WTC11 (cell line): Measurements from ENCODE around the gene PRKAR1B. TPM values are rescaled to one million over a fixed set of nuclear protein-coding genes. Genes with fewer than 3 reads are reported as not detected.

Experiments used
- ATAC-seq: fragments of 200-7000 bp; cut with Tn5 transposase; 2 replicates; pipeline ENCODE4 v1.10.0; 2021; ENCODE audit warnings: mild to moderate bottlenecking, moderate library complexity
- CTCF ChIA-PET: fragments of 300-600 bp; sonication (Branson Sonifier 250); formaldehyde crosslinking; loops from one replicate; lab custom pipeline; 2021; ENCODE audit warnings: antibody characterized with exemption; lab: Charles Lee
- POLR2A ChIA-PET: fragments of 350-600 bp; sonication (Branson Sonifier 250); formaldehyde crosslinking; loops from one replicate; lab custom pipeline; 2021; ENCODE audit warnings: antibody characterized with exemption; lab: Charles Lee
- DNase-seq: peaks from one replicate; pipeline ENCODE4 v3.0.0; 2021; ENCODE audit warnings: low spot score
- H3K27ac Mint-ChIP-seq: 2 replicates; pipeline ENCODE4 v1.8.0; 2021; ENCODE audit warnings: mixed read lengths
- H3K27me3 Mint-ChIP-seq: 2 replicates; pipeline ENCODE4 v1.8.0; 2021; ENCODE audit warnings: low read depth, mild to moderate bottlenecking, moderate library complexity, mixed read lengths
- H3K36me3 Mint-ChIP-seq: 2 replicates; pipeline ENCODE4 v1.8.0; 2021; ENCODE audit warnings: mixed read lengths
- H3K4me1 Mint-ChIP-seq: 2 replicates; pipeline ENCODE4 v1.8.0; 2022; ENCODE audit warnings: mixed read lengths
- H3K4me3 Mint-ChIP-seq: 2 replicates; pipeline ENCODE4 v1.8.0; 2021; ENCODE audit warnings: mild to moderate bottlenecking, moderate library complexity, mixed read lengths
- H3K9me3 Mint-ChIP-seq: 2 replicates; pipeline ENCODE4 v1.8.0; 2021; ENCODE audit warnings: mixed read lengths
- CREB1 ChIP-seq: sonication (generic); formaldehyde crosslinking; IDR thresholded peaks from 2 replicates; pipeline ENCODE4 v1.8.0; 2023; ENCODE audit warnings: mild to moderate bottlenecking, missing genetic modification reagents
- ETV6 ChIP-seq: sonication (generic); formaldehyde crosslinking; IDR thresholded peaks from 2 replicates; pipeline ENCODE4 v1.8.1; 2022; ENCODE audit warnings: mild to moderate bottlenecking, missing genetic modification reagents
- HMGXB4 ChIP-seq: sonication (generic); formaldehyde crosslinking; IDR thresholded peaks from 2 replicates; pipeline ENCODE4 v1.8.1; 2023; ENCODE audit warnings: mild to moderate bottlenecking, moderate library complexity, missing genetic modification reagents
- JAZF1 ChIP-seq: fragments of 250-450 bp; sonication (Bioruptor Pico); IDR thresholded peaks from 2 replicates; pipeline ENCODE4 v1.9.0; 2021; ENCODE audit warnings: moderate library complexity, mild to moderate bottlenecking, inconsistent platforms
- MYBL2 ChIP-seq: sonication (generic); formaldehyde crosslinking; IDR thresholded peaks from 2 replicates; pipeline ENCODE4 v1.8.1; 2023; ENCODE audit warnings: mild to moderate bottlenecking, moderate library complexity, missing genetic modification reagents
- NR1H2 ChIP-seq: sonication (generic); formaldehyde crosslinking; IDR thresholded peaks from 2 replicates; pipeline ENCODE4 v1.9.0; 2021; ENCODE audit warnings: mild to moderate bottlenecking, moderate library complexity, missing genetic modification reagents
- SP1 ChIP-seq: sonication (generic); formaldehyde crosslinking; conservative IDR thresholded peaks from 2 replicates; pipeline ENCODE4 v1.8.1; 2022; ENCODE audit warnings: missing genetic modification reagents
- TEAD4 ChIP-seq: sonication (generic); formaldehyde crosslinking; IDR thresholded peaks from 2 replicates; pipeline ENCODE4 v1.8.0; 2022; ENCODE audit warnings: mild to moderate bottlenecking, missing genetic modification reagents
- USF1 ChIP-seq: sonication (generic); formaldehyde crosslinking; IDR thresholded peaks from 2 replicates; pipeline ENCODE4 v1.8.0; 2022; ENCODE audit warnings: mild to moderate bottlenecking, missing genetic modification reagents
- USF2 ChIP-seq: sonication (generic); formaldehyde crosslinking; IDR thresholded peaks from 2 replicates; pipeline ENCODE4 v1.8.1; 2023; ENCODE audit warnings: mild to moderate bottlenecking, missing genetic modification reagents, moderate library complexity
- ZNF219 ChIP-seq: sonication (generic); formaldehyde crosslinking; IDR thresholded peaks from 2 replicates; pipeline ENCODE4 v1.8.0; 2023; ENCODE audit warnings: missing genetic modification reagents, mild to moderate bottlenecking, borderline replicate concordance
- ZNF281 ChIP-seq: sonication (generic); formaldehyde crosslinking; IDR thresholded peaks from 2 replicates; pipeline ENCODE4 v1.8.0; 2023; ENCODE audit warnings: mild to moderate bottlenecking, missing genetic modification reagents
- ZNF396 ChIP-seq: fragments of 250-450 bp; sonication (Bioruptor Pico); IDR thresholded peaks from 2 replicates; pipeline ENCODE4 v1.8.0; 2021; ENCODE audit warnings: mild to moderate bottlenecking, moderate library complexity, borderline replicate concordance
- total RNA-seq: library from RNA; stranded (reverse); gene quantifications from 3 replicates; pipeline ENCODE4 v1.2.3, GENCODE V29; 2021
- TF ChIP-seq, protein P1 (sequence below): sonication (generic); formaldehyde crosslinking; IDR thresholded peaks from 2 replicates; pipeline ENCODE4 v1.8.0; 2023; ENCODE audit warnings: missing genetic modification reagents, mild to moderate bottlenecking, borderline replicate concordance
- TF ChIP-seq, protein P2 (sequence below): fragments of 250-450 bp; sonication (Bioruptor Pico); conservative IDR thresholded peaks from 2 replicates; pipeline ENCODE4 v1.9.0; 2021; ENCODE audit warnings: mild to moderate bottlenecking
- TF ChIP-seq, protein P3 (sequence below): sonication (generic); formaldehyde crosslinking; IDR thresholded peaks from 2 replicates; pipeline ENCODE4 v1.8.0; 2022; ENCODE audit warnings: mild to moderate bottlenecking, missing genetic modification reagents
- TF ChIP-seq, protein P4 (sequence below): sonication (generic); formaldehyde crosslinking; IDR thresholded peaks from 2 replicates; pipeline ENCODE4 v1.8.0; 2023; ENCODE audit warnings: missing genetic modification reagents
- TF ChIP-seq, protein P5 (sequence below): sonication (generic); formaldehyde crosslinking; conservative IDR thresholded peaks from 2 replicates; pipeline ENCODE4 v1.8.1; 2022; ENCODE audit warnings: mild to moderate bottlenecking, missing genetic modification reagents

Gene PRKAR1B
- total RNA-seq, 1 experiment from 2014 or later, result 43.6 TPM

- TF ChIP-seq TEAD4 (CRISPR knock-in tag) (no peak), ZNF219 (CRISPR knock-in tag) (no peak)
- TF ChIP-seq, protein P1, sequence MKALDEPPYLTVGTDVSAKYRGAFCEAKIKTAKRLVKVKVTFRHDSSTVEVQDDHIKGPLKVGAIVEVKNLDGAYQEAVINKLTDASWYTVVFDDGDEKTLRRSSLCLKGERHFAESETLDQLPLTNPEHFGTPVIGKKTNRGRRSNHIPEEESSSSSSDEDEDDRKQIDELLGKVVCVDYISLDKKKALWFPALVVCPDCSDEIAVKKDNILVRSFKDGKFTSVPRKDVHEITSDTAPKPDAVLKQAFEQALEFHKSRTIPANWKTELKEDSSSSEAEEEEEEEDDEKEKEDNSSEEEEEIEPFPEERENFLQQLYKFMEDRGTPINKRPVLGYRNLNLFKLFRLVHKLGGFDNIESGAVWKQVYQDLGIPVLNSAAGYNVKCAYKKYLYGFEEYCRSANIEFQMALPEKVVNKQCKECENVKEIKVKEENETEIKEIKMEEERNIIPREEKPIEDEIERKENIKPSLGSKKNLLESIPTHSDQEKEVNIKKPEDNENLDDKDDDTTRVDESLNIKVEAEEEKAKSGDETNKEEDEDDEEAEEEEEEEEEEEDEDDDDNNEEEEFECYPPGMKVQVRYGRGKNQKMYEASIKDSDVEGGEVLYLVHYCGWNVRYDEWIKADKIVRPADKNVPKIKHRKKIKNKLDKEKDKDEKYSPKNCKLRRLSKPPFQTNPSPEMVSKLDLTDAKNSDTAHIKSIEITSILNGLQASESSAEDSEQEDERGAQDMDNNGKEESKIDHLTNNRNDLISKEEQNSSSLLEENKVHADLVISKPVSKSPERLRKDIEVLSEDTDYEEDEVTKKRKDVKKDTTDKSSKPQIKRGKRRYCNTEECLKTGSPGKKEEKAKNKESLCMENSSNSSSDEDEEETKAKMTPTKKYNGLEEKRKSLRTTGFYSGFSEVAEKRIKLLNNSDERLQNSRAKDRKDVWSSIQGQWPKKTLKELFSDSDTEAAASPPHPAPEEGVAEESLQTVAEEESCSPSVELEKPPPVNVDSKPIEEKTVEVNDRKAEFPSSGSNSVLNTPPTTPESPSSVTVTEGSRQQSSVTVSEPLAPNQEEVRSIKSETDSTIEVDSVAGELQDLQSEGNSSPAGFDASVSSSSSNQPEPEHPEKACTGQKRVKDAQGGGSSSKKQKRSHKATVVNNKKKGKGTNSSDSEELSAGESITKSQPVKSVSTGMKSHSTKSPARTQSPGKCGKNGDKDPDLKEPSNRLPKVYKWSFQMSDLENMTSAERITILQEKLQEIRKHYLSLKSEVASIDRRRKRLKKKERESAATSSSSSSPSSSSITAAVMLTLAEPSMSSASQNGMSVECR (CRISPR knock-in tag), result no peak
These were observed 46.0 kb upstream of the PRKAR1B start (continued) for GRCh38 chr7:772861-773621.

GRCh38 chr7:772392-772791, 45.3 kb upstream of the PRKAR1B start:
- no peak for DNase-seq
- Mint-ChIP-seq H3K4me3 (no peak overlapping the region), H3K36me3 (peaks cover 23% of the 10 kb centered on the region), H3K27me3 (no peaks in the 10 kb centered on the region), H3K4me1 (no peaks in the 10 kb centered on the region), H3K9me3 (no peaks in the 10 kb centered on the region), H3K27ac (no peak overlapping the region)
- CTCF ChIA-PET, result interaction anchor here (0.7 to 2.0 kb wide), 3 partner anchors 14 to 450 kb away, joined by 4 to 5 read pairs (median 5); no protein-coding TSS in a partner anchor
- ATAC-seq, result no peak
- POLR2A ChIA-PET, result interaction anchor here (0.7 kb wide), 1 partner anchor 163 kb away, joined by 3 read pairs; no protein-coding TSS in a partner anchor
- no peak for TF ChIP-seq ZNF396 (CRISPR knock-in tag)
- TF ChIP-seq HMGXB4 (CRISPR knock-in tag), result no peak
- no peak for TF ChIP-seq NR1H2
- no peak for TF ChIP-seq USF1
- TF ChIP-seq ZNF281, result no peak
- TF ChIP-seq, protein P2, sequence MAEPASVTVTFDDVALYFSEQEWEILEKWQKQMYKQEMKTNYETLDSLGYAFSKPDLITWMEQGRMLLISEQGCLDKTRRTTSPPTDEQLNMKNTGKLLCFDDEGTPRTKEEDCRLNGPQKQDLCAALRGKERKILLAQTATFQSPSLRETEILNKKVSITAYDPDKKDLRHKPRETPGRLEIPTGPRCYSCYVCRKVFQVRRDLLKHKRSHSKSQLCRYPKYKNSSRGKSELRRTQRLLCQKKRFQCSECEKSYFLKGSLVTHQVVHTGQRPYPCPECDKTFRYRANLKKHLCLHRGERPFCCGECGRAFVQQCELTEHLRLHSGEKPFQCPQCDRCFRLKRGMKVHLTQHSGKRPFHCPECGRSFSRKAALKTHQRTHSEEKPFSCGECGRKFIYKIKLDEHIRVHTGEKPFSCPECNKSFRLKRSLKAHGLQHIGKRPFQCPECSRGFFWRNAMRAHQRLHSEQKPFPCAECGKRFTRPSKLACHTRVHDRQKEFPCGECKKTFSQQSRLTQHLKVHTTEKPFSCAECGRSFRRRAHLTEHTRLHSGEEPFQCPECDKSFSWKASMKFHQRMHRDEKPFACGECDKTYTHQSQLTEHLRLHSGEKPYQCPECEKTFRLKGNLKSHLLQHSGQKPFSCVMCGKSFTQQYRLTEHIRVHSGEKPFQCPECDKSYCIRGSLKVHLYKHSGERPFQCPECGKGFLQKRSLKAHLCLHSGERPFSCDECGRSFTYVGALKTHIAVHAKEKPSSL (CRISPR knock-in tag), result no peak
- no peak for TF ChIP-seq SP1 (CRISPR knock-in tag)
- TF ChIP-seq CREB1 (CRISPR knock-in tag), result no peak
- TF ChIP-seq, protein P3, sequence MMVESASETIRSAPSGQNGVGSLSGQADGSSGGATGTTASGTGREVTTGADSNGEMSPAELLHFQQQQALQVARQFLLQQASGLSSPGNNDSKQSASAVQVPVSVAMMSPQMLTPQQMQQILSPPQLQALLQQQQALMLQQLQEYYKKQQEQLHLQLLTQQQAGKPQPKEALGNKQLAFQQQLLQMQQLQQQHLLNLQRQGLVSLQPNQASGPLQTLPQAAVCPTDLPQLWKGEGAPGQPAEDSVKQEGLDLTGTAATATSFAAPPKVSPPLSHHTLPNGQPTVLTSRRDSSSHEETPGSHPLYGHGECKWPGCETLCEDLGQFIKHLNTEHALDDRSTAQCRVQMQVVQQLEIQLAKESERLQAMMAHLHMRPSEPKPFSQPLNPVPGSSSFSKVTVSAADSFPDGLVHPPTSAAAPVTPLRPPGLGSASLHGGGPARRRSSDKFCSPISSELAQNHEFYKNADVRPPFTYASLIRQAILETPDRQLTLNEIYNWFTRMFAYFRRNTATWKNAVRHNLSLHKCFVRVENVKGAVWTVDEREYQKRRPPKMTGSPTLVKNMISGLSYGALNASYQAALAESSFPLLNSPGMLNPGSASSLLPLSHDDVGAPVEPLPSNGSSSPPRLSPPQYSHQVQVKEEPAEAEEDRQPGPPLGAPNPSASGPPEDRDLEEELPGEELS, result no peak
- TF ChIP-seq, protein P4, sequence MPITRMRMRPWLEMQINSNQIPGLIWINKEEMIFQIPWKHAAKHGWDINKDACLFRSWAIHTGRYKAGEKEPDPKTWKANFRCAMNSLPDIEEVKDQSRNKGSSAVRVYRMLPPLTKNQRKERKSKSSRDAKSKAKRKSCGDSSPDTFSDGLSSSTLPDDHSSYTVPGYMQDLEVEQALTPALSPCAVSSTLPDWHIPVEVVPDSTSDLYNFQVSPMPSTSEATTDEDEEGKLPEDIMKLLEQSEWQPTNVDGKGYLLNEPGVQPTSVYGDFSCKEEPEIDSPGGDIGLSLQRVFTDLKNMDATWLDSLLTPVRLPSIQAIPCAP (CRISPR knock-in tag), result no peak
- no peak for TF ChIP-seq USF2
- TF ChIP-seq JAZF1 (CRISPR knock-in tag), result no peak
- TF ChIP-seq ETV6 (CRISPR knock-in tag), result no peak
- no peak for TF ChIP-seq MYBL2 (CRISPR knock-in tag)
- TF ChIP-seq, protein P5, sequence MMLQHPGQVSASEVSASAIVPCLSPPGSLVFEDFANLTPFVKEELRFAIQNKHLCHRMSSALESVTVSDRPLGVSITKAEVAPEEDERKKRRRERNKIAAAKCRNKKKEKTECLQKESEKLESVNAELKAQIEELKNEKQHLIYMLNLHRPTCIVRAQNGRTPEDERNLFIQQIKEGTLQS (CRISPR knock-in tag), result no peak
